ENCODE measurements around the gene HDAC4. TPM values are rescaled to one million over a fixed set of nuclear protein-coding genes. Genes with fewer than 3 reads are reported as not detected.

Gene HDAC4
- total RNA-seq, 1 experiment from 2014 or later, result 10.9 TPM

- no peak for DNase-seq (ENCODE audit: low spot score)
Measured at GRCh38 chr2:239203443-239204135, 197.2 kb downstream of the HDAC4 start.

- DNase-seq (ENCODE audit: low spot score), result no peak
Measured at GRCh38 chr2:239202836-239203235, 198.0 kb downstream of the HDAC4 start.

GRCh38 chr2:239202343-239202742, 198.5 kb downstream of the HDAC4 start:
- DNase-seq (ENCODE audit: low spot score), result peak; percentile 14

- DNase-seq (ENCODE audit: low spot score), result no peak
Measured at GRCh38 chr2:239201884-239202283, 198.9 kb downstream of the HDAC4 start.

- DNase-seq (ENCODE audit: low spot score), result no peak
Measured at GRCh38 chr2:239201531-239201876, 199.3 kb downstream of the HDAC4 start.

GRCh38 chr2:239200646-239201530, 199.9 kb downstream of the HDAC4 start:
- DNase-seq (ENCODE audit: low spot score), result no peak

- DNase-seq (ENCODE audit: low spot score), result no peak
Measured at GRCh38 chr2:239199041-239199768, 201.6 kb downstream of the HDAC4 start.

GRCh38 chr2:239198221-239198620, 202.6 kb downstream of the HDAC4 start:
- DNase-seq (ENCODE audit: low spot score), result no peak

GRCh38 chr2:239197146-239197545, 203.7 kb downstream of the HDAC4 start:
- no peak for DNase-seq (ENCODE audit: low spot score)

GRCh38 chr2:239196474-239197021, 204.3 kb downstream of the HDAC4 start:
- DNase-seq (ENCODE audit: low spot score), result no peak

GRCh38 chr2:239195992-239196391, 204.8 kb downstream of the HDAC4 start:
- DNase-seq (ENCODE audit: low spot score), result no peak

GRCh38 chr2:239195318-239195871, 205.4 kb downstream of the HDAC4 start:
- no peak for DNase-seq (ENCODE audit: low spot score)

GRCh38 chr2:239194731-239195317, 206.0 kb downstream of the HDAC4 start:
- DNase-seq (ENCODE audit: low spot score), result no peak

- no peak for DNase-seq (ENCODE audit: low spot score)
Measured at GRCh38 chr2:239193925-239194677, 206.7 kb downstream of the HDAC4 start.

GRCh38 chr2:239193401-239193811, 207.4 kb downstream of the HDAC4 start:
- no peak for DNase-seq (ENCODE audit: low spot score)

- DNase-seq (ENCODE audit: low spot score), result no peak
Measured at GRCh38 chr2:239192975-239193374, 207.8 kb downstream of the HDAC4 start.

- DNase-seq (ENCODE audit: low spot score), result no peak
Measured at GRCh38 chr2:239192456-239192855, 208.4 kb downstream of the HDAC4 start.

- DNase-seq (ENCODE audit: low spot score), result no peak
Measured at GRCh38 chr2:239190921-239191885, 209.6 kb downstream of the HDAC4 start.

- no peak for DNase-seq (ENCODE audit: low spot score)
Measured at GRCh38 chr2:239190361-239190760, 210.5 kb downstream of the HDAC4 start.

All from A172 (cell line).